ENCODE measurements around the gene MINDY4.

- no peak for TF ChIP-seq CTCF (conservative IDR thresholded peaks at IDR 0.05 in 1 of 2, IDR thresholded peaks at IDR 0.05 in 1 of 2; ENCODE audit: extremely low read depth in 1 of 2, insufficient read depth in 1 of 2, low read depth in 1 of 2, low read length in 2 of 2)
- TF ChIP-seq EZH2 (IDR thresholded peaks at IDR 0.05; ENCODE audit: borderline replicate concordance, low read length), result no peak
These were observed 110.2 kb downstream of the MINDY4 start for GRCh38 chr7:30881448-30881847.
